K562 (cell line): ENCODE data around the gene AVPI1. TPM values are rescaled to one million over a fixed set of nuclear protein-coding genes. Genes with fewer than 3 reads are reported as not detected.

Source experiments
- CBFA2T3 ChIP-seq: fragments of 450-650 bp; IDR thresholded peaks from 2 replicates; pipeline ENCODE4 v1.6.1; 2017
- NRF1 ChIP-seq, 2 experiments: fragments of 450-650 bp; IDR thresholded peaks in 1 of 2; conservative IDR thresholded peaks in 1 of 2; 2 replicates each; pipeline ENCODE4 v1.6.1; 2014; ENCODE audit warnings: mild to moderate bottlenecking in 2 of 2
- SLC30A9 ChIP-seq: fragments of 250-450 bp; sonication (Bioruptor Pico); IDR thresholded peaks from 2 replicates; pipeline ENCODE4 v1.8.0; 2022; ENCODE audit warnings: mild to moderate bottlenecking, moderate library complexity
- ZNF431 ChIP-seq: sonication (generic); formaldehyde crosslinking; IDR thresholded peaks from 2 replicates; pipeline ENCODE4 v1.8.0; 2022; ENCODE audit warnings: mild to moderate bottlenecking, missing genetic modification reagents
- ZNF668 ChIP-seq: fragments of 250-450 bp; sonication (Bioruptor Pico); IDR thresholded peaks from 2 replicates; pipeline ENCODE4 v1.8.0; 2022; ENCODE audit warnings: mild to moderate bottlenecking, inconsistent platforms
- polyA plus RNA-seq, 8 experiments: library from polyadenylated mRNA; depleted of rRNA in 4 of 8; stranded (reverse) in 5 of 8; unstranded in 3 of 8; fragments of >200 nt; fragmentation: Nextera tagmentation in 2 of 8; fragmentation: Illumina TruSeq in 1 of 8; extraction: Ambion mirVana in 2 of 8; extraction: Trizol in 1 of 8; gene quantifications; 2 replicates each; pipeline versions ENCODE4 v1.2.1 to v1.2.3, GENCODE V29; 2011 to 2014; ENCODE audit warnings: inconsistent platforms in 1 of 8, missing spikeins in 1 of 8
- total RNA-seq, 7 experiments: library from RNA; depleted of rRNA in 6 of 7; stranded (reverse); fragments of >200 nt in 6 of 7; fragmentation: Illumina TruSeq in 2 of 7; extraction: Trizol in 2 of 7; gene quantifications; 2 replicates each; pipeline versions ENCODE4 v1.2.1 to v1.2.3, GENCODE V29; 2011 to 2021; ENCODE audit warnings: low replicate concordance in 1 of 7
- TF ChIP-seq, protein P1 (sequence below): fragments of 450-650 bp; IDR thresholded peaks from 2 replicates; pipeline ENCODE4 v1.6.1; 2016; ENCODE audit warnings: low read depth
- TF ChIP-seq, protein P2 (sequence below), 2 experiments: IDR thresholded peaks in 1 of 2; conservative IDR thresholded peaks in 1 of 2; 2 replicates each; pipeline ENCODE4 v1.6.1; 2016; ENCODE audit warnings: low read depth in 2 of 2, mild to moderate bottlenecking in 1 of 2, missing compliant biosample characterization in 1 of 2, missing genetic modification characterization in 1 of 2, moderate library complexity in 1 of 2
- TF ChIP-seq, protein P3 (sequence below): fragments of 450-650 bp; IDR thresholded peaks from 2 replicates; pipeline ENCODE4 v1.6.1; 2016; ENCODE audit warnings: low read depth, mild to moderate bottlenecking, moderate library complexity
- TF ChIP-seq, protein P4 (sequence below): fragments of 250-450 bp; sonication (Bioruptor Pico); IDR thresholded peaks from 2 replicates; pipeline ENCODE4 v1.8.0; 2022; ENCODE audit warnings: moderate library complexity, mild to moderate bottlenecking, inconsistent platforms

AVPI1 gene
- total and polyA plus RNA-seq, 9 of the 15 experiments (the other 6 are each of a cell fraction or from before 2014, with no cell fraction given), result 0.90 to 10.4 (median 7.4) TPM

DNA sequence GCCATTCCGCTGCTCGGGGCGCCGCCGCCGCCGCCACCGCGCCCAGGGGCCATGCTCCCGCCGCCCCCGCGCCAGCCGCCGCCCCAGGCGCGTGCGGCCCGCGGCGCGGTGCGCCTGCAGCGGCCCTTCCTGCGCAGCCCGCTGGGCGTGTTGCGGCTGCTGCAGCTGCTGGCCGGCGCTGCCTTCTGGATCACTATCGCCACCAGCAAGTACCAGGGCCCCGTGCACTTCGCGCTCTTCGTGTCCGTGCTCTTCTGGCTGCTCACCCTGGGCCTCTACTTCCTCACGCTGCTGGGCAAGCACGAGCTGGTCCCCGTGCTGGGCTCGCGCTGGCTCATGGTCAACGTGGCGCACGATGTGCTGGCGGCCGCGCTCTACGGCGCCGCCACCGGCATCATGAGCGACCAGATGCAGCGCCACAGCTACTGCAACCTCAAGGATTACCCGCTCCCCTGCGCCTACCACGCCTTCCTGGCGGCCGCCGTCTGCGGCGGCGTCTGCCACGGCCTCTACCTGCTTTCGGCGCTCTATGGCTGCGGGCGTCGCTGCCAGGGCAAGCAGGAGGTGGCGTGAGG, 26.9 kb upstream of the AVPI1 start (continued):
- TF ChIP-seq, protein P1, sequence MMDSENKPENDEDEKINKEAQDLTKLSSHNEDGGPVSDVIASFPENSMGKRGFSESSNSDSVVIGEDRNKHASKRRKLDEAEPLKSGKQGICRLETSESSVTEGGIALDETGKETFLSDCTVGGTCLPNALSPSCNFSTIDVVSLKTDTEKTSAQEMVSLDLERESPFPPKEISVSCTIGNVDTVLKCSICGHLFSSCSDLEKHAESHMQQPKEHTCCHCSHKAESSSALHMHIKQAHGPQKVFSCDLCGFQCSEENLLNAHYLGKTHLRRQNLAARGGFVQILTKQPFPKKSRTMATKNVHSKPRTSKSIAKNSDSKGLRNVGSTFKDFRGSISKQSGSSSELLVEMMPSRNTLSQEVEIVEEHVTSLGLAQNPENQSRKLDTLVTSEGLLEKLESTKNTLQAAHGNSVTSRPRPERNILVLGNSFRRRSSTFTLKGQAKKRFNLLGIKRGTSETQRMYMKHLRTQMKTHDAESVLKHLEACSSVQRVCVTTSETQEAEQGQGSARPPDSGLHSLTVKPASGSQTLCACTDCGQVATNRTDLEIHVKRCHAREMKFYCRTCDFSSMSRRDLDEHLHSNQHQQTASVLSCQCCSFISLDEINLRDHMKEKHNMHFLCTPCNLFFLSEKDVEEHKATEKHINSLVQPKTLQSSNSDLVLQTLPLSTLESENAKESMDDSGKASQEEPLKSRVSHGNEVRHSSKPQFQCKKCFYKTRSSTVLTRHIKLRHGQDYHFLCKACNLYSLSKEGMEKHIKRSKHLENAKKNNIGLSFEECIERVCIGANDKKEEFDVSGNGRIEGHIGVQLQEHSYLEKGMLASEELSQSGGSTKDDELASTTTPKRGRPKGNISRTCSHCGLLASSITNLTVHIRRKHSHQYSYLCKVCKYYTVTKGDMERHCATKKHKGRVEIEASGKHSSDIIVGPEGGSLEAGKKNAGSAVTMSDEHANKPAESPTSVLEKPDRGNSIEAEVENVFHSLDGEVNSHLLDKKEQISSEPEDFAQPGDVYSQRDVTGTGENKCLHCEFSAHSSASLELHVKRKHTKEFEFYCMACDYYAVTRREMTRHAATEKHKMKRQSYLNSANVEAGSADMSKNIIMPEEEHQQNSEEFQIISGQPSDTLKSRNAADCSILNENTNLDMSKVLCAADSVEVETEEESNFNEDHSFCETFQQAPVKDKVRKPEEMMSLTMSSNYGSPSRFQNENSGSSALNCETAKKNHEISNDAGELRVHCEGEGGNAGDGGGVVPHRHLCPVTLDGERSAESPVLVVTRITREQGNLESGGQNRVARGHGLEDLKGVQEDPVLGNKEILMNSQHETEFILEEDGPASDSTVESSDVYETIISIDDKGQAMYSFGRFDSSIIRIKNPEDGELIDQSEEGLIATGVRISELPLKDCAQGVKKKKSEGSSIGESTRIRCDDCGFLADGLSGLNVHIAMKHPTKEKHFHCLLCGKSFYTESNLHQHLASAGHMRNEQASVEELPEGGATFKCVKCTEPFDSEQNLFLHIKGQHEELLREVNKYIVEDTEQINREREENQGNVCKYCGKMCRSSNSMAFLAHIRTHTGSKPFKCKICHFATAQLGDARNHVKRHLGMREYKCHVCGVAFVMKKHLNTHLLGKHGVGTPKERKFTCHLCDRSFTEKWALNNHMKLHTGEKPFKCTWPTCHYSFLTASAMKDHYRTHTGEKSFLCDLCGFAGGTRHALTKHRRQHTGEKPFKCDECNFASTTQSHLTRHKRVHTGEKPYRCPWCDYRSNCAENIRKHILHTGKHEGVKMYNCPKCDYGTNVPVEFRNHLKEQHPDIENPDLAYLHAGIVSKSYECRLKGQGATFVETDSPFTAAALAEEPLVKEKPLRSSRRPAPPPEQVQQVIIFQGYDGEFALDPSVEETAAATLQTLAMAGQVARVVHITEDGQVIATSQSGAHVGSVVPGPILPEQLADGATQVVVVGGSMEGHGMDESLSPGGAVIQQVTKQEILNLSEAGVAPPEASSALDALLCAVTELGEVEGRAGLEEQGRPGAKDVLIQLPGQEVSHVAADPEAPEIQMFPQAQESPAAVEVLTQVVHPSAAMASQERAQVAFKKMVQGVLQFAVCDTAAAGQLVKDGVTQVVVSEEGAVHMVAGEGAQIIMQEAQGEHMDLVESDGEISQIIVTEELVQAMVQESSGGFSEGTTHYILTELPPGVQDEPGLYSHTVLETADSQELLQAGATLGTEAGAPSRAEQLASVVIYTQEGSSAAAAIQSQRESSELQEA, result no peak
- TF ChIP-seq NRF1 (conservative IDR thresholded peaks at IDR 0.05 in 1 of 2, IDR thresholded peaks at IDR 0.05 in 1 of 2), result peak; percentile 71 to 78
- TF ChIP-seq, protein P2, sequence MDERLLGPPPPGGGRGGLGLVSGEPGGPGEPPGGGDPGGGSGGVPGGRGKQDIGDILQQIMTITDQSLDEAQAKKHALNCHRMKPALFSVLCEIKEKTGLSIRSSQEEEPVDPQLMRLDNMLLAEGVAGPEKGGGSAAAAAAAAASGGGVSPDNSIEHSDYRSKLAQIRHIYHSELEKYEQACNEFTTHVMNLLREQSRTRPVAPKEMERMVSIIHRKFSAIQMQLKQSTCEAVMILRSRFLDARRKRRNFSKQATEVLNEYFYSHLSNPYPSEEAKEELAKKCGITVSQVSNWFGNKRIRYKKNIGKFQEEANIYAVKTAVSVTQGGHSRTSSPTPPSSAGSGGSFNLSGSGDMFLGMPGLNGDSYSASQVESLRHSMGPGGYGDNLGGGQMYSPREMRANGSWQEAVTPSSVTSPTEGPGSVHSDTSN (CRISPR knock-in tag; IDR thresholded peaks at IDR 0.05; ENCODE audit: low read depth), result no peak
- TF ChIP-seq, protein P2 (tag; conservative IDR thresholded peaks at IDR 0.05; ENCODE audit: low read depth), result no peak
- no peak for TF ChIP-seq CBFA2T3
- TF ChIP-seq ZNF431 (CRISPR knock-in tag), result peak; percentile 68; the same call in 1 of the 2 replicates
- TF ChIP-seq, protein P3, sequence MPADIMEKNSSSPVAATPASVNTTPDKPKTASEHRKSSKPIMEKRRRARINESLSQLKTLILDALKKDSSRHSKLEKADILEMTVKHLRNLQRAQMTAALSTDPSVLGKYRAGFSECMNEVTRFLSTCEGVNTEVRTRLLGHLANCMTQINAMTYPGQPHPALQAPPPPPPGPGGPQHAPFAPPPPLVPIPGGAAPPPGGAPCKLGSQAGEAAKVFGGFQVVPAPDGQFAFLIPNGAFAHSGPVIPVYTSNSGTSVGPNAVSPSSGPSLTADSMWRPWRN, result no peak
- TF ChIP-seq ZNF668 (CRISPR knock-in tag), result no peak
- TF ChIP-seq SLC30A9 (CRISPR knock-in tag), result no peak
- TF ChIP-seq, protein P4, sequence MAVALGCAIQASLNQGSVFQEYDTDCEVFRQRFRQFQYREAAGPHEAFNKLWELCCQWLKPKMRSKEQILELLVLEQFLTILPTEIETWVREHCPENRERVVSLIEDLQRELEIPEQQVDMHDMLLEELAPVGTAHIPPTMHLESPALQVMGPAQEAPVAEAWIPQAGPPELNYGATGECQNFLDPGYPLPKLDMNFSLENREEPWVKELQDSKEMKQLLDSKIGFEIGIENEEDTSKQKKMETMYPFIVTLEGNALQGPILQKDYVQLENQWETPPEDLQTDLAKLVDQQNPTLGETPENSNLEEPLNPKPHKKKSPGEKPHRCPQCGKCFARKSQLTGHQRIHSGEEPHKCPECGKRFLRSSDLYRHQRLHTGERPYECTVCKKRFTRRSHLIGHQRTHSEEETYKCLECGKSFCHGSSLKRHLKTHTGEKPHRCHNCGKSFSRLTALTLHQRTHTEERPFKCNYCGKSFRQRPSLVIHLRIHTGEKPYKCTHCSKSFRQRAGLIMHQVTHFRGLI (CRISPR knock-in tag), result no peak
